NCI-H446 treated with DMSO at 0.1 percent for 48 hours (cell line): Measurements from ENCODE around the gene S1PR3.
"Not testable (repeated sequence)": the region's sequence is repeated elsewhere in the genome, so short reads cannot be mapped to it uniquely, and the experiment has no call there.

Experiments
- DNase-seq: peaks from one replicate; lab custom pipeline; 2025; lab: John Stamatoyannopoulos, UW

Gene S1PR3

GRCh38 chr9:88991066-88992034 lies at the start of gene S1PR3:
S1PR3 (plus strand) TSS chr9:88991468; CDS start chr9:89001201, 9,733 bp downstream.
- DNase-seq = no peak

- DNase-seq = not testable (repeated sequence)
Measured at GRCh38 chr9:88941586-88941985, 49.7 kb upstream of the S1PR3 start.

- no peak for DNase-seq
Measured at GRCh38 chr9:88942411-88942810, 48.9 kb upstream of the S1PR3 start.

GRCh38 chr9:88945636-88946333 lies 45.5 kb upstream of the S1PR3 start:
- no peak for DNase-seq

- no peak for DNase-seq
Measured at GRCh38 chr9:88947581-88948573, 43.4 kb upstream of the S1PR3 start.

GRCh38 chr9:88949425-88949824 lies 41.8 kb upstream of the S1PR3 start:
- no peak for DNase-seq

- DNase-seq = no peak
Measured at GRCh38 chr9:88949961-88950340, 41.3 kb upstream of the S1PR3 start.

- no peak for DNase-seq
Measured at GRCh38 chr9:88950341-88951154, 40.7 kb upstream of the S1PR3 start.

GRCh38 chr9:88951155-88951542 lies 40.1 kb upstream of the S1PR3 start:
- DNase-seq = no peak

GRCh38 chr9:88952086-88952615 lies 39.1 kb upstream of the S1PR3 start:
- DNase-seq = no peak

GRCh38 chr9:88952976-88953375 lies 38.3 kb upstream of the S1PR3 start:
- DNase-seq = no peak

GRCh38 chr9:88953381-88954029 lies 37.8 kb upstream of the S1PR3 start:
- no peak for DNase-seq

GRCh38 chr9:88954066-88954465 lies 37.2 kb upstream of the S1PR3 start:
- DNase-seq = no peak

- DNase-seq = no peak
Measured at GRCh38 chr9:88957526-88957925, 33.7 kb upstream of the S1PR3 start.

GRCh38 chr9:88959727-88960469 lies 31.4 kb upstream of the S1PR3 start:
- DNase-seq = no peak

- DNase-seq = no peak
Measured at GRCh38 chr9:88960632-88961031, 30.6 kb upstream of the S1PR3 start.

- no peak for DNase-seq
Measured at GRCh38 chr9:88965473-88965872, 25.8 kb upstream of the S1PR3 start.

- DNase-seq = no peak
Measured at GRCh38 chr9:88966894-88967676, 24.2 kb upstream of the S1PR3 start.

GRCh38 chr9:88968799-88969198 lies 22.5 kb upstream of the S1PR3 start:
- no peak for DNase-seq
